Measurements from ENCODE around the gene HMGCR. TPM values are rescaled to one million over a fixed set of nuclear protein-coding genes. Genes with fewer than 3 reads are reported as not detected.

The HMGCR gene
- total and polyA plus RNA-seq, 2 donors (not counting 1 experiment from before 2014, with no cell fraction given), result 8.1 to 55.7 TPM

GRCh38 chr5:75355236-75355635 lies 18.2 kb downstream of the HMGCR start:
- DNase-seq (no peak), ATAC-seq (ENCODE audit: low read depth) (no peak)
- intact Hi-C loops (cut with micrococcal nuclease), result no loop called here
- Mint-ChIP-seq H3K27me3 (no peaks in the 10 kb centered on the region), H3K9me3 (ENCODE audit: insufficient read depth) (no peaks in the 10 kb centered on the region), H3K4me1 (no peaks in the 10 kb centered on the region), H3K4me3 (no peak overlapping the region), H3K27ac (no peak overlapping the region)
- Histone ChIP-seq H3K9ac (ENCODE audit: low read length) (no peak overlapping the region), H3K27ac (ENCODE audit: low read length in 2 of 2) (no peak overlapping the region), H3K9me3 (ENCODE audit: control extremely low read depth in 1 of 3, control insufficient read depth in 2 of 3, insufficient read depth in 1 of 3, low read length in 2 of 3) (no peaks in the 10 kb centered on the region), H3K4me2 (replicated peaks; ENCODE audit: low read depth, low read length, poor library complexity, severe bottlenecking) (no peak overlapping the region), H4K20me1 (ENCODE audit: control insufficient read depth, insufficient read depth, low read length, poor library complexity, severe bottlenecking) (no peaks in the 10 kb centered on the region), H2AFZ (ENCODE audit: insufficient read depth, low read depth, low read length, poor library complexity, severe bottlenecking) (no peak overlapping the region), H3K4me3 (ENCODE audit: control extremely low read depth in 1 of 5, extremely low read depth in 1 of 5, insufficient read depth in 1 of 5, low read depth in 2 of 5, low read length in 4 of 5) (no peak overlapping the region), H3K27me3 (replicated peaks in 1 of 4; ENCODE audit: control extremely low read depth in 1 of 4, control insufficient read depth in 3 of 4, insufficient read depth in 4 of 4, low read length in 3 of 4) (no peaks in the 10 kb centered on the region), H3K79me2 (ENCODE audit: control insufficient read depth, insufficient read depth, low read length) (no peaks in the 10 kb centered on the region), H3K4me1 (ENCODE audit: control insufficient read depth in 2 of 2, insufficient read depth in 2 of 2, low read length in 2 of 2) (no peaks in the 10 kb centered on the region), H3K36me3 (replicated peaks in 1 of 2; ENCODE audit: control extremely low read depth in 1 of 2, control insufficient read depth in 1 of 2, extremely low read depth in 1 of 2, insufficient read depth in 2 of 2, low read length in 1 of 2) (peaks cover 8 to 78% of the 10 kb centered on the region in 2 experiments)
- ChIA-PET CTCF (no interaction called here), POLR2A (no interaction called here)
- WGBS (ENCODE audit: insufficient coverage), result 88% methylated on average over 4 of the region's 6 CpGs
- TF ChIP-seq EZH2 (IDR thresholded peaks at IDR 0.05; ENCODE audit: borderline replicate concordance, insufficient read depth, low read depth, low read length, poor library complexity, severe bottlenecking) (no peak), CTCF (IDR thresholded peaks at IDR 0.05) (no peak)

- ChIA-PET CTCF (interaction anchor here (0.6 kb wide), 1 partner anchor 17 kb away, joined by 3 read pairs; no protein-coding TSS in a partner anchor), POLR2A (interaction anchor here (0.6 kb wide), 1 partner anchor 17 kb away, joined by 3 read pairs; no protein-coding TSS in a partner anchor)
- no peak for ATAC-seq (ENCODE audit: low read depth)
- no peak overlapping the region for H3K4me2 ChIP-seq (replicated peaks; ENCODE audit: low read depth, low read length, poor library complexity, severe bottlenecking)
- H3K4me1 ChIP-seq (ENCODE audit: control insufficient read depth in 2 of 2, insufficient read depth in 2 of 2, low read length in 2 of 2), result no peaks in the 10 kb centered on the region
- 85% methylated on average over 4 of the region's 7 CpGs for WGBS (ENCODE audit: insufficient coverage)
- no peak overlapping the region for H3K27ac Mint-ChIP-seq
- H3K27me3 ChIP-seq (replicated peaks in 1 of 4; ENCODE audit: control extremely low read depth in 1 of 4, control insufficient read depth in 3 of 4, insufficient read depth in 4 of 4, low read length in 3 of 4), result no peaks in the 10 kb centered on the region
- H3K36me3 ChIP-seq (replicated peaks in 1 of 2; ENCODE audit: control extremely low read depth in 1 of 2, control insufficient read depth in 1 of 2, extremely low read depth in 1 of 2, insufficient read depth in 2 of 2, low read length in 1 of 2), result peaks cover 2 to 77% of the 10 kb centered on the region in 2 experiments
- no peak overlapping the region for H2AFZ ChIP-seq (ENCODE audit: insufficient read depth, low read depth, low read length, poor library complexity, severe bottlenecking)
- H3K27me3 Mint-ChIP-seq, result no peaks in the 10 kb centered on the region
- no peak overlapping the region for H3K27ac ChIP-seq (ENCODE audit: low read length in 2 of 2)
- H3K79me2 ChIP-seq (ENCODE audit: control insufficient read depth, insufficient read depth, low read length), result no peaks in the 10 kb centered on the region
- no peaks in the 10 kb centered on the region for H3K9me3 ChIP-seq (ENCODE audit: control extremely low read depth in 1 of 3, control insufficient read depth in 2 of 3, insufficient read depth in 1 of 3, low read length in 2 of 3)
- H4K20me1 ChIP-seq (ENCODE audit: control insufficient read depth, insufficient read depth, low read length, poor library complexity, severe bottlenecking), result no peaks in the 10 kb centered on the region
- intact Hi-C loops (cut with micrococcal nuclease), result no loop called here
- no peaks in the 10 kb centered on the region for H3K4me1 Mint-ChIP-seq
- DNase-seq, result no peak
- no peak overlapping the region for H3K4me3 Mint-ChIP-seq
- no peaks in the 10 kb centered on the region for H3K9me3 Mint-ChIP-seq (ENCODE audit: insufficient read depth)
- no peak overlapping the region for H3K4me3 ChIP-seq (ENCODE audit: control extremely low read depth in 1 of 5, extremely low read depth in 1 of 5, insufficient read depth in 1 of 5, low read depth in 2 of 5, low read length in 4 of 5)
- TF ChIP-seq EZH2 (IDR thresholded peaks at IDR 0.05; ENCODE audit: borderline replicate concordance, insufficient read depth, low read depth, low read length, poor library complexity, severe bottlenecking) (no peak), CTCF (IDR thresholded peaks at IDR 0.05) (no peak)
- no peak overlapping the region for H3K9ac ChIP-seq (ENCODE audit: low read length)
Observed at GRCh38 chr5:75356719-75357118, 19.7 kb downstream of the HMGCR start.

All from B cell (primary cell).